Activated CD4-positive, CD25-positive, alpha-beta regulatory T cell treated with anti-CD3 and anti-CD28 coated beads, Interleukin-2, amount 50 U/mL, for 24 hours (primary cell): ENCODE measurements around the gene RIT2.
"Not testable (repeated sequence)": the region's sequence is repeated elsewhere in the genome, so short reads cannot be mapped to it uniquely, and the experiment has no call there.

Experiments used
- ATAC-seq, 2 donors: fragments of 150-1000 bp; cut with Tn5 transposase; one replicate each; pipeline ENCODE4 v1.10.0; 2021; ENCODE audit warnings: mild to moderate bottlenecking in 1 of 2, moderate library complexity in 1 of 2

Gene RIT2

DNA sequence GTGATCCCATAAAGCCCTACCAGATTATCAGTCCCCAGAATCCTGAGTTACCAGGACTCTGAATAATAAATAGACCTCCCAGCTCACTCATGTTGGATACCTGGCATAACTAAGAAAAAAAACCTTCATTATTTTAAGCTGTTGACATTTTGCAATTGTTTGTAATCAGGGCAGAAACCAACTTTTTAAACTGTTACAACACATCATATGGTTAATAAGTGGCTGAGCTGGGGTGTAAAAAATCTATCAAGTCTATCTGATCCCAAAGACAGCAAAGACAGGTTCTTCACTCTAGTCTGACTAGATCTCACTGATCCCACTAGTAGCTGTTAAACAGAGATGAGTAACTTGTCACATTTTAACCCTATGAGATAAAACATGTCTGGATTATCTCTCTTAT lies 370.3 kb downstream of the RIT2 start:
- ATAC-seq = no peak

DNA sequence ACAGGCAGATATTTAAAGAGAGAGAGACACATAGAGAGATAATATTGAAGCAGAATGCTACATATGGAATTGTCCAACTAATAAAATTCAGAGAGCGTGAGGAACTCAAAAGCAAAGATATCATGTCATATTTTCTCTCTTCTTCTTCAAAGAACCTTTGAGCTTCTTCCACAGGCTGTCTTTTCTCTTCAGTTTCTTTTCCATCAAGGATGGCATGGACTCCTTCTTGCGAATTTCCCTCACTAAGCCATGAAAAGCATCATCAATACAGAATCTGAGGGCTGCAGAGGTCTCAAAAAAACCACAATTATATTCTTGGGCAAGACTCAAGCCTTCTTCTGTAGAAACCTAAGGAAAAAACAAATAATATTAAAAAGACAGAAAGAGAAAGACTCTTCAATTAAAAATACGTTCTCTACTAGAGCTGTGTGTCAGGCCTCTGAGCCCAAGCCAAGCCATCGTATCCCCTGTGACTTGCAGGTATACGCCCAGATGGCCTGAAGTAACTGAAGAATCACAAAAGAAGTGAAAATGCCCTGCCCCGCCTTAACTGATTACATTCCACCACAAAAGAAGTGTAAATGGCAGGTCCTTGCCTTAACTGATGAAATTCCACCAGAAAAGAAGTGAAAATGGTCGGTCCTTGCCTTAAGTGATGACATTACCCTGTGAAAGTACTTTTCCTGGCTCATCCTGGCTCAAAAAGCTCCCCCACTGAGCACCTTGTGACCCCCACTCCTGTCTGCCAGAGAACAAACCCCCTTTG lies 371.9 kb downstream of the RIT2 start:
- ATAC-seq = no peak

DNA sequence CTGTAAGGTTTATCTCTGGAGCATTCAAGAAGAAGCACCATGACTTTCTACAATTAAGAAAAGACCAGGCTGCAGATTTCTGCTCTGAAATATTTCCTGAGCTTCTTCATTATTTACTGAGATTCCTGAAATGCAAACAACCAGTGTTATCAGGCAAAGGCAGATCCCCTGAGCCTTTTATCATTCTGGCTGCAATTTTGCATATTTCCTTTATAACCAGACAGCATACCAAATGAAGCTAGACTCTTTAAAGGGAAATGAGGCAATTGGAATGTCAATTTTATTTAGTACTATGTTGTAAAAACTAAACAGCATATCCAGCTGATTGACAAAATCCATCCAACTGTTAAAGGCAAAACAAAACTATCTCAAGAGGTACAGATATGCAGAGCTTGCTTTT lies 372.5 kb downstream of the RIT2 start:
- no peak for ATAC-seq

GRCh38 chr18:42742474-42742873 lies 373.0 kb downstream of the RIT2 start:
- ATAC-seq = no peak

DNA sequence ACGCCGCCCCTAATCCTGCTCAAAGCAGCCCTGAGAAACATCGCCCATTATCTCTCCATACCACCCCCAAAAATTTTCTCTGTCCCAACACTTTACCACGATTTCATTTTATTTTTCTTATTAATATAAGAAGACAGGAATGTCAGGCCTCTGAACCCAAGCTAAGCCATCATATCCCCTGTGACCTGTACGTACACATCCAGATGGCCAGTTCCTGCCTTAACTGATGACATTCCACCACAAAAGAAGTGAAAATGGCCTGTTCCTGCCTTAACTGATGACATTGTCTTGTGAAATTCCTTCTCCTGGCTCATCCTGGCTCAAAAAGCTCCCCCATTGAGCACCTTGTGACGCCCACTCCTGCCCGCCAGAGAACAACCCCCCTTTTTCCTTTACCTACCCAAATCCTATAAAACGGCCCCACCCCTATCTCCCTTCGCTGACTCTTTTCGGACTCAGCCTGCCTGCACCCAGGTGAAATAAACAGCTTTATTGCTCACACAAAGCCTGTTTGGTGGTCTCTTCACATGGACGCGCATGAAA lies 373.6 kb downstream of the RIT2 start:
- ATAC-seq = not testable (repeated sequence)

DNA sequence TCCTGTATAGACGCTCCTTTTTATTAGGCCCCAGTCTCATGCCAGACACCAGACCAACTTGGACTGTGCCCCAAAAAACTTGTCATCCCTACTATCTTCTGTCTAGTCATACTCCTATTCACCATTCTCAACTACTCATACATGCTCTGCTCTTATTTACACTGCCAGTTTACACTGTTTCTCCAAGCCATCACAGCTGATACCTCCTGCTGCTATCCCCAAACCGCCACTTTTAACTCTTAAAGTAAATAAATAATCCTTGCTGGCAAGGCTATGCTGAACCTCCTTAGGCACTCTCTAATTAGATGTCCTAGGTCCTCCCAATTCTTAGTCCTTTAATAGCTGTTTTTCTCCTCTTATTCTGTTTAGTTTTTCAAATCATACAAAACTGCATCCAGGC lies 374.2 kb downstream of the RIT2 start:
- ATAC-seq = not testable (repeated sequence)

- ATAC-seq = no peak
These were observed 379.4 kb downstream of the RIT2 start for GRCh38 chr18:42736074-42736473.

GRCh38 chr18:42734520-42734919 lies 381.0 kb downstream of the RIT2 start:
- no peak for ATAC-seq

DNA sequence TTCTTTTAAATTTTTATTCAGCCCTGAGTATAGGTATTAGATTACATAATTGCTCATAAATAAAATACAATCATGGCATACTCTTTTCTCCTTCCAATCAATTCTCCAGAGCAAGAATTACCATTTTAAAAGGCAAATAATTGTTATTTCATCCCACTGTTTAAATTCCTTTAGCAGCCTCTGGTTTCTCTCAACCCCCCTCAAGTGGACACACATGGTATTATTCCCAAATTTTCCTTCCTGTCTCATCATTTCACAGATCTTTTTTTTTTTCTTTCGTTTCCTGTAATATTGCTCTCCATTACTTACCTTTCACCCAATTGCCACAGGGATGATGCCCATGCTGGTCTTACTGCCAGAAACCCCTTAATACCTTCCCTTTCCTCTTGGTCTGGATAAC lies 385.2 kb downstream of the RIT2 start:
- ATAC-seq = no peak

GRCh38 chr18:42719221-42719620 lies 396.3 kb downstream of the RIT2 start:
- no peak for ATAC-seq

DNA sequence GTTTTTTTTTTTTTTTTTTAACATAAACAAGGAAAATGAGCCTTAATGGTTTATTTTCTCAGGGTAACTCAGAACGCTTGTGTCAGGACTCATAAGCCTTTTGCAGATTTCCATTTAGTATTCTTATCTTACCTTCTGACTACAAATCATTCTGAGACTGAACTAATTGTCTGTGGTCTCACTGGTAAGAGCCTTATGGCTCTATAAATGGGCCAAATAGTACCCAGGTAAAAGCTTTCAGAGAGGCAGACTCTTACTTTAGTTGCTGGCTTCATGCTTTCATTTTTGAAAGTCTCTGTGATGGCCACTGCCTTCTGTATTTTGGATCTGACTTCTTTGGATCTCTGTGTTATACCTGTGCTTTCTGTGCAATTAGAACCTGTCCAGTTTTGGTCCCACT lies 403.4 kb downstream of the RIT2 start:
- ATAC-seq = no peak

DNA sequence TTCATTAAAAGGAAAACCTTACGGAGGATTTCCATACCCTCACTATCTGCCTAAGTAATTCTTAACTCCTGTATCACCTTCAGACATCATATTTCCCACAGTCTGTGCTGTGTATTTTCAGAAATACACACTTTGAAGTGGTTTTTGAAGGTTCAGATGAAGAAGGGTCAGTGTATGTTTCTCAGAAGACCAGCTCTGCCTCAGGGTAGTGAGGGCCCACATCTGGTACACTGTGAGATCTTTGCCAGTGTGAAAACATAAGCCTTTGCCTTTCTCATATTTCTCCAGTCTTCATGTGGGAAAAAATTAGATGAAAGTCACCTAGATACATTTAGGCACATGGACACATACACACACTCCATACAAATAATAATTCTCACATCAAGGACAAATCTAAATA lies 408.4 kb downstream of the RIT2 start:
- ATAC-seq = no peak

DNA sequence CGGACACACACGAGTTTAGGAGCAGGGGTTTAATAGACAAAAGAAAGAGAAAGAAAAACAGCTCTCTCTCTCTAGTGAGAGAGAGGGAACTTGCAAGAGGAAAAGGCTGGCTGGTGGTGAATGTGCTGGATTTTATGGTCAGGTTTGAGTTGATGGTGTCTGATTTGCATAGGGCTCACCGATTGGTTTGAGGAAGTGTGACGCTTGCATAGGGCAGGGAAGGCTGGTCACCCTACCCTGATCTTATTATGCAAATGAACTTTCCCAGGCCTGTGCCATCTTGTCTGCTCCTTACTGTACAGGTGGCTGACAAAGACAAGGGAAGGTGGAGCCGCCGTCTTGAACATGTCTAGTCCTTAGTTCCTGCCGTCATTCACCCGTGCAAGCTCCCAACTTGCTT lies 408.9 kb downstream of the RIT2 start:
- no peak for ATAC-seq

DNA sequence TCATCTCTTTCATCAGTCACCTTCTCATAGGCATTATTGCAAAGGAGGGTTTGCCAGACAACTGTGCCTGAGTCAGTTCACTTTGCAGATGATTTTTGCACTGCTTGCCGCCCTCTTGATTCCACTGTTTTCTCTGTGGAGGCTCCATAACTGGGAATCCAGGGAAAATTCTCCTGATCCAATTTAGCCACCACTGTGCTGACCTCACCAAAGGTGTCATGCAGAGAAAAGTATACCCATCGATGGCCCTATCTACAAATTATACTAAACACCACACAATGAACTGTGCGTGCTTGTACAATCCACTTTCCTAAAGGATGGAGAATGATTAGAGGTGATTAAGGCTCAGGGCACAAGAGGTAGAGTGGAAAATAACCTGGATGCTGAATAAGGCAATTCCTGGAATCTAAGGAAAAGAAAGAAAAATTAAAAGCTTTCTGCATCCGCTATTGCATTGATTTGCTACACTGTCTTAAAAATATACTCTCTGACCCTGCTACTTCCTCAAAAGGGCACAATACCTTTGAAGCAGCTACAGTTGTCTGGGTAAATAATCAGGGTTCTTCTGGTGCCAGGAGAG lies 409.4 kb downstream of the RIT2 start:
- ATAC-seq = no peak
